Gastrocnemius medialis (tissue), 4 donors: ENCODE results near the gene LRFN2.

Experiments used
- CTCF ChIP-seq, 5 experiments: fragments of 450-650 bp in 3 of 5; fragments of 200-600 bp in 2 of 5; sonication (generic) in 2 of 5; IDR thresholded peaks in 4 of 5; conservative IDR thresholded peaks in 1 of 5; 1 replicate in 4 of 5; 2 replicates in 1 of 5; pipeline ENCODE4 v1.5.1; 2016 to 2019; ENCODE audit warnings: antibody characterized with exemption in 5 of 5, mild to moderate bottlenecking in 3 of 5, moderate library complexity in 3 of 5
- POLR2A ChIP-seq, 2 donors: fragments of 450-650 bp; IDR thresholded peaks; one replicate each; pipeline ENCODE4 v1.6.1; 2017; ENCODE audit warnings: antibody characterized with exemption in 2 of 2, mild to moderate bottlenecking in 2 of 2, moderate library complexity in 2 of 2

GRCh38 chr6:40455686-40456389 is 131.3 kb downstream of the LRFN2 start:
- TF ChIP-seq CTCF (IDR thresholded peaks at IDR 0.05 in 4 of 5, conservative IDR thresholded peaks at IDR 0.05 in 1 of 5) (no peak), POLR2A (IDR thresholded peaks at IDR 0.05) (no peak)
